Stimulated activated CD8-positive, alpha-beta memory T cell treated with anti-CD3 and anti-CD28 coated beads, Interleukin-7, amount 100 ng/mL, for 24 hours (primary cell): Measurements from ENCODE around the gene HPSE2.

Source experiments
- DNase-seq: peaks from one replicate; pipeline ENCODE4 v3.0.0-alpha.2; 2020; ENCODE audit warnings: low read depth

Gene HPSE2

GRCh38 chr10:98675902-98676301, 559.8 kb downstream of the HPSE2 start:
- DNase-seq: no peak

GRCh38 chr10:98673171-98673782, 562.4 kb downstream of the HPSE2 start:
- DNase-seq: no peak

- DNase-seq: no peak
Measured at GRCh38 chr10:98667081-98667480, 568.6 kb downstream of the HPSE2 start.

- DNase-seq: no peak
Measured at GRCh38 chr10:98666276-98666675, 569.4 kb downstream of the HPSE2 start.

GRCh38 chr10:98664329-98665042, 571.2 kb downstream of the HPSE2 start:
- DNase-seq: no peak

GRCh38 chr10:98659951-98660350, 575.7 kb downstream of the HPSE2 start:
- DNase-seq: no peak

- DNase-seq: no peak
Measured at GRCh38 chr10:98655492-98655891, 580.2 kb downstream of the HPSE2 start.

GRCh38 chr10:98649170-98649569, 586.5 kb downstream of the HPSE2 start:
- no peak for DNase-seq

GRCh38 chr10:98646998-98647917, 588.4 kb downstream of the HPSE2 start:
- DNase-seq: no peak

- no peak for DNase-seq
Measured at GRCh38 chr10:98644466-98644865, 591.2 kb downstream of the HPSE2 start.

- no peak for DNase-seq
Measured at GRCh38 chr10:98642281-98642680, 593.4 kb downstream of the HPSE2 start.

GRCh38 chr10:98638920-98639319, 596.7 kb downstream of the HPSE2 start:
- DNase-seq: no peak

- DNase-seq: no peak
Measured at GRCh38 chr10:98636921-98637329, 598.7 kb downstream of the HPSE2 start.

- DNase-seq: no peak
Measured at GRCh38 chr10:98632456-98633150, 603.0 kb downstream of the HPSE2 start.

- DNase-seq: no peak
Measured at GRCh38 chr10:98628206-98628605, 607.4 kb downstream of the HPSE2 start.

GRCh38 chr10:98627711-98628110, 607.9 kb downstream of the HPSE2 start:
- no peak for DNase-seq

- DNase-seq: no peak
Measured at GRCh38 chr10:98624963-98625362, 610.7 kb downstream of the HPSE2 start.

- no peak for DNase-seq
Measured at GRCh38 chr10:98623176-98623575, 612.5 kb downstream of the HPSE2 start.

- DNase-seq: no peak
Measured at GRCh38 chr10:98621630-98622029, 614.0 kb downstream of the HPSE2 start.

GRCh38 chr10:98620503-98620902, 615.1 kb downstream of the HPSE2 start:
- no peak for DNase-seq

GRCh38 chr10:98619446-98619845, 616.2 kb downstream of the HPSE2 start:
- DNase-seq: no peak

GRCh38 chr10:98617906-98618520, 617.6 kb downstream of the HPSE2 start:
- DNase-seq: no peak
